Prostate gland (tissue), 2 donors: ENCODE results near the gene SHISA7.

ENCODE experiments used
- POLR2A ChIP-seq: fragments of 450-650 bp; IDR thresholded peaks from one replicate; pipeline ENCODE4 v1.6.1; 2016; ENCODE audit warnings: antibody characterized with exemption, mild to moderate bottlenecking
- POLR2AphosphoS5 ChIP-seq: sonication (generic); formaldehyde crosslinking; IDR thresholded peaks from one replicate; pipeline ENCODE4 v1.6.1; 2017; ENCODE audit warnings: antibody characterized with exemption
- TF ChIP-seq, protein P1 (sequence below), 4 experiments: fragments of 200-600 bp in 2 of 4; fragments of 450-650 bp in 2 of 4; sonication (generic) in 2 of 4; IDR thresholded peaks; 1 replicate in 3 of 4; 2 replicates in 1 of 4; pipeline ENCODE4 v1.5.1; 2016 to 2019; ENCODE audit warnings: antibody characterized with exemption in 4 of 4, mild to moderate bottlenecking in 2 of 4, moderate library complexity in 2 of 4

DNA sequence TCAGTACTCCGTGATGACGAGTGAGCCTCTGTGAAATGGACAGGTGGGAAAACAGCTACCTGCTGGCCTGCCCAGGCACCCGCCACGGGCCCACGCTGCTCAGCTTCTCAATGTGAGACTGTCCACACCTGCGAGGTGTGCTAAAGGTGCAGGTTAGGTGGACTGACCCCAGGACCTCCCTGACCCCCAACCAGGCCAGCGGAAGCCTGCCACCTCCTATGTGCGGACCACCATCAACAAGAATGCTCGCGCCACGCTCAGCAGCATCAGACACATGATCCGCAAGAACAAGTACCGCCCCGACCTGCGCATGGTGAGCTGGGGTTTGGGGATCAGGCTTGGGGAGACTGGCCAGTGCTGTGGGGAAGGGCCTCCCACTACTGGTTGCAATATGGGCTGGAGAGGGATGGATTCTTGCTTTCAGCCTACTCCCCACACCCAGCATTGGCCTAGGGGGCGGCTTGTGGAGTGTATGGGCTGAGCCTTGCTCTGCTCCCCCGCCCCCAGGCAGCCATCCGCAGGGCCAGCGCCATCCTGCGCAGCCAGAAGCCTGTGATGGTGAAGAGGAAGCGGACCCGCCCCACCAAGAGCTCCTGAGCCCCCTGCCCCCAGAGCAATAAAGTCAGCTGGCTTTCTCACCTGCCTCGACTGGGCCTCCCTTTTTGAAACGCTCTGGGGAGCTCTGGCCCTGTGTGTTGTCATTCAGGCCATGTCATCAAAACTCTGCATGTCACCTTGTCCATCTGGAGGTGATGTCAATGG, 55.2 kb downstream of the SHISA7 start:
- TF ChIP-seq, protein P1, sequence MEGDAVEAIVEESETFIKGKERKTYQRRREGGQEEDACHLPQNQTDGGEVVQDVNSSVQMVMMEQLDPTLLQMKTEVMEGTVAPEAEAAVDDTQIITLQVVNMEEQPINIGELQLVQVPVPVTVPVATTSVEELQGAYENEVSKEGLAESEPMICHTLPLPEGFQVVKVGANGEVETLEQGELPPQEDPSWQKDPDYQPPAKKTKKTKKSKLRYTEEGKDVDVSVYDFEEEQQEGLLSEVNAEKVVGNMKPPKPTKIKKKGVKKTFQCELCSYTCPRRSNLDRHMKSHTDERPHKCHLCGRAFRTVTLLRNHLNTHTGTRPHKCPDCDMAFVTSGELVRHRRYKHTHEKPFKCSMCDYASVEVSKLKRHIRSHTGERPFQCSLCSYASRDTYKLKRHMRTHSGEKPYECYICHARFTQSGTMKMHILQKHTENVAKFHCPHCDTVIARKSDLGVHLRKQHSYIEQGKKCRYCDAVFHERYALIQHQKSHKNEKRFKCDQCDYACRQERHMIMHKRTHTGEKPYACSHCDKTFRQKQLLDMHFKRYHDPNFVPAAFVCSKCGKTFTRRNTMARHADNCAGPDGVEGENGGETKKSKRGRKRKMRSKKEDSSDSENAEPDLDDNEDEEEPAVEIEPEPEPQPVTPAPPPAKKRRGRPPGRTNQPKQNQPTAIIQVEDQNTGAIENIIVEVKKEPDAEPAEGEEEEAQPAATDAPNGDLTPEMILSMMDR (IDR thresholded peaks at IDR 0.05) = no peak
- TF ChIP-seq POLR2A (no peak), POLR2AphosphoS5 (no peak)
